ENCODE measurements around the gene SLC6A20. TPM values are rescaled to one million over a fixed set of nuclear protein-coding genes. Genes with fewer than 3 reads are reported as not detected.
"Not testable (repeated sequence)": the region's sequence is repeated elsewhere in the genome, so short reads cannot be mapped to it uniquely, and the experiment has no call there.

SLC6A20 gene
- total and polyA plus RNA-seq, 5 donors = not detected

DNA sequence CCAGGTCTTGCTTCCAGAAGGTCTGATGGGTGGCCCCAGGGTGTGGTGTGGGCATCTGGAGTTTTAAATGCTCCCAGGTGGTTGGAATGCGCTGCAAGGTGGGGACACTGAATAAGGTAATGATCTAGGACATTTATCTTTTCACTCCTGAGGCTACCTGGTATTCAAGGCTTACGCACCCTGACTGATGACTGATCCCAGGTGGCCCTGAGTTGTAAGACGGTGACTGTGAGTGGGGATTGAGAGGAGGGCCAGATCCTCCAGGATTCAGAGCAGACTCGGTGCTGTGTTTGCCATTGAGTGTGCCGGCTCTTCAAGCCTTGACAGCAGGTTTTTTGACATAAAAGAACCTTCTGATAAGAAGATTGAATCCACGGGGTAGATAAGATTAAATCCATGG, 40.3 kb downstream of the SLC6A20 start:
- Histone ChIP-seq H3K27ac (ENCODE audit: low read length) (no peak overlapping the region), H3K4me1 (ENCODE audit: control insufficient read depth, insufficient read depth, low read length) (no peaks in the 10 kb centered on the region), H3K9me3 (ENCODE audit: control insufficient read depth, low read length) (no peaks in the 10 kb centered on the region), H3K27me3 (ENCODE audit: control insufficient read depth, insufficient read depth) (no peaks in the 10 kb centered on the region), H3K4me3 (ENCODE audit: low read length) (no peak overlapping the region)
- ATAC-seq = no peak
- WGBS = 73% methylated on average over 6 of the region's 6 CpGs
- DNase-seq = no peak
- intact Hi-C loops (cut with DNase I) = loop anchor here in 1 of 4 donors (10.0 kb wide), 1 partner anchor 169 kb away; no protein-coding TSS in a partner anchor

DNA sequence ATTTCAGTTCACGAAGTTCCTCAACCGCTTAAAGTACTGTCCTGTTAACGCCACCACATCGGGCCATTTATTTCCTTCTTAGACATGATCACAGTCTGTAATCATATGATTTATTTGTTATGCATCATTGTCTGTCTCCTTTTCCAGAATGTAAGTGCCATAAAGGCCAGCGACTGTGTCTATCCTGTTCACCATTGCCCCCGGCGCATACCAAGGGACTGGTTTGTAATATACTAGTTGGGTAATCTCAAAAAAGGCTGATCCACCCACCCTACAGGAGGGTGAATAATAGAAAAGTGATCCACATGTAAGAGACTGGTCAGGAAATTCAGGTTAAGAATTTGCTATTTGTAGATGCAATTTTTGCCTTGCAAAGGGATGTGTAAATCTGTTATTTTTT, 41.9 kb downstream of the SLC6A20 start:
- WGBS = 95% methylated on average over 7 of the region's 7 CpGs
- no peaks in the 10 kb centered on the region for H3K27me3 ChIP-seq (ENCODE audit: control insufficient read depth, insufficient read depth)
- H3K27ac ChIP-seq (ENCODE audit: low read length) = no peak overlapping the region
- H3K9me3 ChIP-seq (ENCODE audit: control insufficient read depth, low read length) = no peaks in the 10 kb centered on the region
- ATAC-seq (no peak), DNase-seq (no peak)
- no peaks in the 10 kb centered on the region for H3K4me1 ChIP-seq (ENCODE audit: control insufficient read depth, insufficient read depth, low read length)
- no peak overlapping the region for H3K4me3 ChIP-seq (ENCODE audit: low read length)
- intact Hi-C loops (cut with DNase I) = loop anchor here in 1 of 4 donors (10.0 kb wide), 1 partner anchor 170 kb away; no protein-coding TSS in a partner anchor

DNA sequence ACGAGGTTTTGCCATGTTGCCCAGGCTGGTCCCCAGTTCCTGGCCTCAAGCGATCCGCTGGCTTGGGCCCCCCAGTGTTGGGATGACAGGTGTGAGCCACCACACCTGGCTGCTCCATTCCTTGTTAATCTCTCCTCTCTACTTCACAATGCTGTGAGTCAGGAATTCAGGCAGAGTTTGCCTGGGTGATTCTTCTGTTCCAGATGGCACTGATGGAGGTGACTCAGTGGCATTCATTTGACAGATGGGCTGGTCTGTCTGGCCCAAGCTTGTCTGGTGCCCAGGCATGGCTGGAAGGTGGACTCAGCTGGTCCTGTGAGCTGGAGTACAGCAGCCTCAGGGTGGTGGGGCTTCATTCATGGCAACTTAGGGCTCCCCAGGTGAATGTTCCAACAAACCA, 43.2 kb downstream of the SLC6A20 start:
- WGBS = 91% methylated on average over 3 of the region's 3 CpGs
- no peak overlapping the region for H3K4me3 ChIP-seq (ENCODE audit: low read length)
- ATAC-seq (no peak), DNase-seq (no peak)
- no peaks in the 10 kb centered on the region for H3K9me3 ChIP-seq (ENCODE audit: control insufficient read depth, low read length)
- H3K4me1 ChIP-seq (ENCODE audit: control insufficient read depth, insufficient read depth, low read length) = no peaks in the 10 kb centered on the region
- no peak overlapping the region for H3K27ac ChIP-seq (ENCODE audit: low read length)
- H3K27me3 ChIP-seq (ENCODE audit: control insufficient read depth, insufficient read depth) = no peaks in the 10 kb centered on the region
- intact Hi-C loops (cut with DNase I) = loop anchor here in 1 of 4 donors (10.0 kb wide), 1 partner anchor 172 kb away; no protein-coding TSS in a partner anchor

DNA sequence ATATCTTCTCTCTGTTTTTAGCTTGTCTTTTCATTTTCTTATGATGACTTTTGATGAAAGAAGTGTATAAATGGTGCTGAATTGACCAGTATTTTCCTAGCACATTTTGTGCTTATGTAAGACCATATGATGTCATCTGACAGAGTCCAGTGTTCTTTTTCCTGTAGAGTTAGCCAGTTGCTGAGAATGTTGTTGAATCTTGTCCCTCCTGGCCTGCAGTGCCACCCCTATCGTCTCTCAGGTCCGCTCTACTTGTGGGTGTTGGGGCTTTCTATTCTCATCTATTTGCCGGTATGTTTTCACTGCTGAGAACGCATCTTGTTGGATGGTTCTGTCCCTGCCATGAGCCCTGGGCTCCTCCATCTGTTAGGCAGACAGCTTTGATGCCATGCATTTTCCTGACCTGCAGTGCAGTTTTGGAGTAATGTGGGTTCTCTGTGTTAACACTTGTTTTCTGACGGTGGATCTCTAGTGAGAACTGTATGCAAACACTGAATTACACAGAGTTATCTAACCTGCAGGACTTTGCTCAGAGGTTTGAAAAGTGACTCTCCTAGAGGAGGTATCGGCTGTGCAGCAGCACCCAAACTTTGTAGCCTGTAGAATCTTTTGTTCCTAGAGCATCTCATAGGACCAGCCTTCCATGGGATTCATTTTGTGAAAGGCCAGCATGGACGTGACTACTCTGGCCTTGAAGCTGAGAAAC, 44.6 kb downstream of the SLC6A20 start:
- no peak overlapping the region for H3K27ac ChIP-seq (ENCODE audit: low read length)
- ATAC-seq (no peak), DNase-seq (no peak)
- no peaks in the 10 kb centered on the region for H3K4me1 ChIP-seq (ENCODE audit: control insufficient read depth, insufficient read depth, low read length)
- intact Hi-C loops (cut with DNase I) = loop anchor here in 1 of 4 donors (10.0 kb wide), 1 partner anchor 173 kb away; no protein-coding TSS in a partner anchor
- no peaks in the 10 kb centered on the region for H3K27me3 ChIP-seq (ENCODE audit: control insufficient read depth, insufficient read depth)
- no peaks in the 10 kb centered on the region for H3K9me3 ChIP-seq (ENCODE audit: control insufficient read depth, low read length)
- 89% methylated on average over 7 of the region's 7 CpGs for WGBS
- no peak overlapping the region for H3K4me3 ChIP-seq (ENCODE audit: low read length)

DNA sequence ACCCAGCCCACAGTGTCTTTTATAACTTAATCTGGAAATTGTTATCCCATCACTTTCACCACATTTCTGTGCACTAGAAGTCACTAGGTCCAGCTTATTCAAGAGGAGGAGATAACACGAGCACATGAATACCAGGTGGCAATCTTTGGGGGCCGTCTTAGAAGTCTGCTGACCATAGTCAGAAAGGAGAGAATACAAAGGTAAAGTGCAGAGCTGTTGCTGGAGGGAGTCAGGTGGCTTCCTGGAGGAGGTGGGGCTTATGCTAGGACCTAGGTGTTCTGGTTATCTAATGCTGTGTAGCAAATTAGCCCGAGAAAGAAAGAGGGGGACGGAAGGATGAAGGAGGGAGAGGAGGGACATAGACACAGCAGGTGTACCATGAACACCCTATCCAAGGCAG, 46.5 kb downstream of the SLC6A20 start:
- Histone ChIP-seq H3K9me3 (ENCODE audit: control insufficient read depth, low read length) (no peaks in the 10 kb centered on the region), H3K4me1 (ENCODE audit: control insufficient read depth, insufficient read depth, low read length) (no peaks in the 10 kb centered on the region), H3K27me3 (ENCODE audit: control insufficient read depth, insufficient read depth) (no peaks in the 10 kb centered on the region), H3K4me3 (ENCODE audit: low read length) (no peak overlapping the region), H3K27ac (ENCODE audit: low read length) (no peak overlapping the region)
- intact Hi-C loops (cut with DNase I) = loop anchor here in 1 of 4 donors (10.0 kb wide), 1 partner anchor 175 kb away; no protein-coding TSS in a partner anchor
- DNase-seq (no peak), ATAC-seq (no peak)
- 74% methylated on average over 4 of the region's 4 CpGs for WGBS

DNA sequence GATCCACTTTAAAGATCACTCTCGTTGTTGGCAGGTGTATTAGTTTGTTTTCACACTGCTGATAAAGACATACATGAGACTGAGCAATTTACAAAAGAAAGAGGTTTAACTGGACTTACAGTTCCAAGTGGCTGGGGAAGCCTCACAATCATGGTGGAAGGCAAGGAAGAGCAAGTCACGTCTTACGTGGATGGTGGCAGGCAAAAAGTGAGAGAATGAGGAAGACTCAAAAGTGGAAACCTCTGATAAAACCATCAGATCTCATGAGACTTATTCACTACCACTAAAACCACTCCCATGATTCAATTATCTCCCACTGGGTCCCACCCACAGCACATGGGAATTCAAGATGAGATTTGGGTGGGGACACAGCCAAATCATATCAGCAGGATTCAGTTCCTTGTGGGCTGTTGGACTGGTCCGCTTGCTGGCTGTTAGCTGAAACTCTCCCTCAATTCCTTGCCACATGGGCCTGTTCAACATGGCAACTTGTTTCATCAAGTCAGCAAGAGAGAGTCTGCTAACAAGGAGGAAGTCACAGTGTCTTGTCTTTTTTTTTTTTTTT, 47.2 kb downstream of the SLC6A20 start:
- H3K9me3 ChIP-seq (ENCODE audit: control insufficient read depth, low read length); DNase-seq; H3K27me3 ChIP-seq (ENCODE audit: control insufficient read depth, insufficient read depth); intact Hi-C loops (cut with DNase I); H3K27ac ChIP-seq (ENCODE audit: low read length); ATAC-seq; H3K4me1 ChIP-seq (ENCODE audit: control insufficient read depth, insufficient read depth, low read length); H3K4me3 ChIP-seq (ENCODE audit: low read length): not testable (repeated sequence)
- 83% methylated on average over 4 of the region's 4 CpGs for WGBS

DNA sequence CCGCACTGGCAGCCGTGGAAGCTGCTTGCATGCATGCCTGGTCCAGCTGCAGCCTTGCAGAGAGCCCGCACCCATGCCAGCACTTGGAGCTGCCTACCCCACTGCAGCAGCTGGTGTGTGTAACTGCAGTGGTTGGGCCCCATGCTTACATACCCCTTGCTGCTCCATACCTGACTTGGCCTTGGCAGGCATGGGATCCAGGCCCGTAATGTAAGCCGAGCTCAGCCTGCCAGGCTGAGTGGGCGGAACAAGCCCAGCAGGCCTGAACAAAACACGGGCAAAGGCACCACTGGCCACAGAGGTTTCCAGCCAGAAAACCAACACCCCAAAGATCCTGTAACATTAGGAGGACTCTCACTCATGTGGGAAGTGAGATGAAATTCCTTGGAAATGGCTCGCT, 48.3 kb downstream of the SLC6A20 start:
- ATAC-seq (no peak), DNase-seq (no peak)
- intact Hi-C loops (cut with DNase I) = no loop called here
- Histone ChIP-seq H3K4me1 (ENCODE audit: control insufficient read depth, insufficient read depth, low read length) (no peaks in the 10 kb centered on the region), H3K27ac (ENCODE audit: low read length) (no peak overlapping the region), H3K9me3 (ENCODE audit: control insufficient read depth, low read length) (no peaks in the 10 kb centered on the region), H3K4me3 (ENCODE audit: low read length) (no peak overlapping the region), H3K27me3 (ENCODE audit: control insufficient read depth, insufficient read depth) (no peaks in the 10 kb centered on the region)
- whole genome bisulfite sequencing = 91% methylated on average over 8 of the region's 8 CpGs

DNA sequence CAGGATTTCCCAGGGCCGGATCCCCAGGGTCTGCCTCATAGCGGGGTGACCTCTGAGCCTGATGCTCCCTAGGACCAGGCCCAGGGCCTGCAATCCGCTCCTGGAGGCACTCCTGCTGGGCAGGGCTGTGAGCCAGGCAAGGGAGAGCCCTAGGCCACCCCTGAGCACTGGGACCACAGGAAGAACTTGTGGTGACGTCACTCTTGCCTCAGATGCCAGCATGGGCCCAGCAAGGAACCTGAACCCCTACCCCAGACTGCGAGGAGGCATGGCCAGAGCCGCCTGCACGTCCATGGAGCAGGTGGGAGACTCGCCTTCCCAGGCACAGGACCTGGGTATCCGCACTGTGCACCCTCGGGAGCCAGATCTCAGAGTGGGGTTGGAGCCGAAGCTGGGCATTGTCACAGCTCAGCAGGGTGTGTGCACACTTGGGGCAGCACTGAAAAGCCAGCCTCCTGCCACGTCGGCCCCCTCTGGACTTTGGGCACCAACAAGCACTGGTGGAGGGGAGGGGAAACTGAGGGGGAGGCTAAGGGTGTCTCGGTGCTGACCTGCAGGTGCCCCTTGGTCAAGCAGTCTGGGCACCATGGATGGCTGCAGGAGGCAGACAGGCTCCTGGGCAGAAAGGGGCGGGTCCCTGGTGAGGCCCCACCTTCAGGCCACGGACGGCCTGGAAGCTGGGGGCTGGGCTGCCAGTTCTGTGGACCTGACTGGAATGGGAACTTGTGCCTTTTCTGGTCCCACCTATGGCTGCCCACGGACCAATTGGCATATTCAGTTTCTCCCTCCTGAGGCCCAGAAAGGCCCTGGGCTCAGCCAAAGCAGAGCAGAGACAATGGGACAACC, 49.3 kb downstream of the SLC6A20 start:
- DNase-seq (peak in 1 of 3 donors; percentile 48), ATAC-seq (peak; percentile 31 to 34)
- H3K27me3 ChIP-seq (ENCODE audit: control insufficient read depth, insufficient read depth) = no peaks in the 10 kb centered on the region
- H3K4me3 ChIP-seq (ENCODE audit: low read length) = no peak overlapping the region
- H3K9me3 ChIP-seq (ENCODE audit: control insufficient read depth, low read length) = no peaks in the 10 kb centered on the region
- no peaks in the 10 kb centered on the region for H3K4me1 ChIP-seq (ENCODE audit: control insufficient read depth, insufficient read depth, low read length)
- no peak overlapping the region for H3K27ac ChIP-seq (ENCODE audit: low read length)
- WGBS = 89% methylated on average over 18 of the region's 18 CpGs
- intact Hi-C loops (cut with DNase I) = no loop called here

DNA sequence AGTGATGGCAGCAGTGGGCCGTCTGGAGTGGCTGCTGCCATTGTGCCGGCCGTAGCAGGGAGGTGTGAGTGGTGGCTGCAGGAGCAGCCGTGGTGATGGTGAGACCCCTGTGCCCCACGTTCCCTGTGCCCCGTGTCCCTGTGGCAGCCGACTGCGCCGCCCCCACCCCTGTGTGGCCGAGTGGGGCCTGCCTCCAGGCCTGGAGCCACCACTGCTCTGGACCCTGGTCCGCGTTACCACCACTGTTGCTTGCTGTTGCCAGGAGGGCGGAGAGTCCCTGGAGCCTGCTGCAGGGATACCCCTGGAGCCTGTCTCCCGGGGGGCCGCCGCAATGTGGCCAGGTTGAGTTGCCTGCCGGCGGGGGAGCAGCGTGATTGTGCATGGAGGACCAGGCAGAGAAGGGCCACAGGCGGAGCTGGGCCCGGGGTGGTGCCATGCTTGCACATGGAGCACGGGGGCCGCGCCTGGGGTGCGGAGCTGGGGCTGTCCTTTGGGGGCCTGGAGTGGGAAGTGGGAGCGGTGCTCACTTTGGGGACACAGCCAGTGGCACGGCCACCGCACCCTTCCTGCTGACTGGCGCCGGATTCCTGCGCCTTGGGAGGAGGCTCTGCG, 50.1 kb downstream of the SLC6A20 start:
- intact Hi-C loops (cut with DNase I) = no loop called here
- Histone ChIP-seq H3K27me3 (ENCODE audit: control insufficient read depth, insufficient read depth) (no peaks in the 10 kb centered on the region), H3K4me1 (ENCODE audit: control insufficient read depth, insufficient read depth, low read length) (no peaks in the 10 kb centered on the region), H3K27ac (ENCODE audit: low read length) (no peak overlapping the region), H3K4me3 (ENCODE audit: low read length) (no peak overlapping the region), H3K9me3 (ENCODE audit: control insufficient read depth, low read length) (no peaks in the 10 kb centered on the region)
- peak in 2 of 3 donors; percentile 53 to 61 for DNase-seq
- 95% methylated on average over 32 of the region's 32 CpGs for WGBS
- ATAC-seq = peak; percentile 44 to 47

DNA sequence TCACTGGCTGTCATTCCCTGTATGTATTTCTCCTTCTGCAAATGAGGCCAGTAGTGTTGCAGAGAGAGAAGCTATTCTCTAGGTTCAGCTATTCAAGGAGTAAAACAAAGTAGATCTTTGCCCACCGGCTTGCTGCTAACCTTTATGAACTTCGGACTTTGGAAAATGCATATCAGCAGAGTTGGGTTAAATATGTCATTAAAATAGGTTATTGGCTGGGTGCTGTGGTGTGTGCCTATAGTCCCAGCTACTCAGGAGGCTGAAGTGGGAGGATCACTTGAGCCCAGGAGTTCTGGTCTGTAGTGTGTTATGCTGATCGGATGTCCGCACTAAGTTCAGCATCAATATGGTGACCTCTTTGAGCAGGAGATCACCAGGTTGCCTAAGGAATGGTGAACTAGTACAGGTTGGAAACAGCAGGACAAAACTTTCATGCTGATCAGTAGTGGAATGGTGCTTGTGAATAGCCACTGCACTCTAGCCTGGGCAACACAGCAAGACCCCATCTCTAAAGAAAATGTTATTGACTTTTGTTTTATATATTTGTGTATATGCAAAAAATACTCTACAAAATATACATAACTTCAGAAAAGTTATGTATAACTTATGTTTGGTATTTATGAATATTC, 53.8 kb downstream of the SLC6A20 start:
- Histone ChIP-seq H3K27ac (ENCODE audit: low read length) (no peak overlapping the region), H3K4me1 (ENCODE audit: control insufficient read depth, insufficient read depth, low read length) (no peaks in the 10 kb centered on the region), H3K9me3 (ENCODE audit: control insufficient read depth, low read length) (no peaks in the 10 kb centered on the region), H3K4me3 (ENCODE audit: low read length) (no peak overlapping the region), H3K27me3 (ENCODE audit: control insufficient read depth, insufficient read depth) (no peaks in the 10 kb centered on the region)
- DNase-seq = no peak
- intact Hi-C loops (cut with DNase I) = no loop called here
- ATAC-seq = no peak
- WGBS = 93% methylated on average over 4 of the region's 4 CpGs

All from right cardiac atrium (tissue), 5 donors.